ENCODE data around the gene GALNT2.

Gene GALNT2

GRCh38 chr1:230049731-230050130 lies 17.3 kb upstream of the GALNT2 start:
- intact Hi-C loops (cut with DNase I): no loop called here
- DNase-seq: no peak

DNA sequence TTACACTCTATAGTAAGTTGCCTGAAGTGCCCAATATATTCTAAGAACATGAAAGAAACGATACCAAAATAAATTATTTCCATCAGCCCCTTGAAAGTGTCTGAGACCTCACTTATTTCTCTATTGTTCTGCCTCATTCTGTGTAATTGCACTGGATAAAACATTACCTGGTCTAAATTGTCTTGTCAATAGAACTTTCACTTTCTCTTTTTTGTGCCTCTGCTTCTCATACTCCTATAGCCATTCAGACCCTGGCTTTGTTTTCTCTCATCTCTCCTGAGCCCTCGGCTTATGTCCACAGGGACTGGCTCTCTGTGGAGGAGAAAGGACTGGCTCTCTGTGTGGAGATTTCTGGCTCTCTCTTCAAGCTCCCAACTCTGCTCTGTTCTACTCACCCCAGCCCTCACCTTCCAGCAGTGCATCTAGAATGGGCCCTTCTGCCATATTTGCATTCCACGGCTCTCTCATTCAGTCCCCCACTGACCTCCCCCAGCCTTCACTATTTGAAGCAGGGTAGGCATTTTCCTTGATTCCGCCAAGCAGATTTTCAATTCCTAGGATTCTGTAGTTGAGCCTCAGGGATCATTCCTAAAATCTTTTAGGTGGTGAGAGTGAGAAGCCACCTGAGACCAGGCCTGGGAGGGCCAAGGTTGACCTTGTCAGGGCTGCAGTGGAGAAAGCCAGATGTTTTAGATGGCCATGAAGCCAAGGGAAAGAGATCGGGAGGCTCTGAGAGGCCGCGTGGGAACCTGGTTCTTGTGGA lies 15.9 kb upstream of the GALNT2 start:
- no peak for DNase-seq
- intact Hi-C loops (cut with DNase I): no loop called here

GRCh38 chr1:230052018-230052417 lies 15.0 kb upstream of the GALNT2 start:
- intact Hi-C loops (cut with DNase I): no loop called here
- no peak for DNase-seq

GRCh38 chr1:230052665-230053064 lies 14.4 kb upstream of the GALNT2 start:
- intact Hi-C loops (cut with DNase I): no loop called here
- DNase-seq: no peak

DNA sequence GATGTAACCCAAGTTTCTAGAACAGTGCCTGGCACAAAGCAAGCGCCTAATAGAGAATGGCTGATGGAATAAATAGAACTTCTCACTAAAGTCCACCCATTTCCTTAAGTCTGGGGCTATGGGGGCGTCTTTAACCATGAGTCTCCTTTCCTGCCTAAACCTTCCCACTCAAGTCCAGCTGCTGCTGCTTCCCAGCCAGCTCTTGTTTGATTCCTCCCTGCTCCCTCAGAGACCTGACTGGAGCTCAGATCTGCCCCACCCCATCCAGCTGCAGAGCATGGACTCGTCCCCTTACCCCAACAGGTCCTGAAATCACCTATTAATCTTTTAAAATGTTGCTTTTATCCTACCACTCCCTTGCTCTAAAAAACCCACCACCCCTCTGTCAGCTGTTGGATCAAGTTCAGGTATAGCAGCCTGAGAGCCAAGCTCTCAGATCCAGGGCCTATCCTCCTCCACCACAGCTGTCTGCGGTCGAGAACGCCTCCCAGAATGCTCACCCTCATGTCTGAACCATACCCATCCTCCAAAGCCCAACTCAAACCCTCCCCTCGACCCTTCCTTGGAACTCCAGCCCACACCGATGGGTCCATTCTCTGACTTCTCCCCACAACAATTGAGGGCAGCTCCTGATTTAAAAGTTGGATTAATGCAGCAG lies 12.8 kb upstream of the GALNT2 start:
- intact Hi-C loops (cut with DNase I): no loop called here
- DNase-seq: no peak

- DNase-seq: no peak
- intact Hi-C loops (cut with DNase I): no loop called here
These were observed 10.9 kb upstream of the GALNT2 start for GRCh38 chr1:230056098-230056497.

- intact Hi-C loops (cut with DNase I): no loop called here
- DNase-seq: no peak
These were observed 9.9 kb upstream of the GALNT2 start for GRCh38 chr1:230057100-230057499.

DNA sequence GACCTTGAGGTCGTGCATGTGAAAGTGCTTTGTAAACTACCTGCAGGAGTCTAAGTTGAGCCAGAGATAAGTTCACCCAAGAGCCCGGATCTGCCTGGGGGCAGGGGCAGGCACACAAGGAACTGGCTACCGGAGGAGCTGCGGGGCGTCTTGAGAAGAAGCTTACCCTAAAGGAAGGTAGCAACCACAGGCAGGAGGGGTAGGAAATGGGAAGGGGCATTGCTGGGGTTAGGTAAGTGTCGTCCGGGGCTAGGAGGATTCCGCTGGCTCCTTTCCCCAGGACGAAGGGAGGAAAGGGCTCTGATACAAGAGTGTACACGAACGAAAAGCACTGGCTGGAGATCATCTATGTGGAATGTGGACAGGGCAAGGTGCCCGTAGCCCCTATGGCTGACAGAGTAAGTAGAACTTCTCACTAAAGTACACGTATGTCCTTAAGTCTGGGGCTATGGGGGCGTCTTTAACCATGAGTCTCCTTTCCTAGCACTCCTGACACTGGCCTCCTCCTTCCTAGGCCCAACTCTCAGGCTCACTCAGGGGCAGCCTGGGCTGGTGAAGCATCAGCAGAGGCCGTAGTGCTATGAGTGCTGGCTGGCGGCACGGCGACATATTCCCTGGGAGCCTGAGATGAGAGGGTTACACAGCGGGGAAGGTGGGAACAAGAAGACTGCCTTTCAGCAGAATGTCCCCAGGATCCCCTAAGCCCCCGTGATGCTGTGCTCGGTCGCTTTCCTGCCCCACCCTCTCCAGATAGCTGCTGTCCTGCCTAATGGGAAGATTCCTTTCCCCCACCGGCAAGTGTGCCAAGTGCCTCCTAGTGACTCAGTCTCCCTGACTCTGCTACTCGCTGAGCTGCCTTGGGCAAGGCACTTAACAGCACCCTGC lies 9.1 kb upstream of the GALNT2 start:
- intact Hi-C loops (cut with DNase I): no loop called here
- no peak for DNase-seq

DNA sequence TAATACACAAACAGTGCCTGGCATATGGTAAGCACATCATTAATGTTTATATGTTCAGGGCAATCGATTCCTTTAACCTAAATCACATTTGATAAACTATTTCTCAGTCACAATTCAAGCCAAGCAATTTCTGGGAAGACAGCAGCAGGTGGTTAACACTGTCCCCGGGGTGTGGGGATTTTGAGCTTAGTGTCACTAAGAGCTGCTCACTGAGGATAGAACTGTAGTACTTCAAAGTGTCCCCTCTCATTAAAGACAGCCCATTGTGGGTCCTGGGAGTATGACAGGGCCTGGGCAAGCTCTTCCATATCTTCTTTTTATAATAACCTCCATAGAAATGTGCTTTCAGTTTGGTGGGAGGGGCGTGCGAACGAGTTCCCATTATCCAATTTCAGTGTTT lies 8.4 kb upstream of the GALNT2 start:
- DNase-seq: no peak
- intact Hi-C loops (cut with DNase I): no loop called here

DNA sequence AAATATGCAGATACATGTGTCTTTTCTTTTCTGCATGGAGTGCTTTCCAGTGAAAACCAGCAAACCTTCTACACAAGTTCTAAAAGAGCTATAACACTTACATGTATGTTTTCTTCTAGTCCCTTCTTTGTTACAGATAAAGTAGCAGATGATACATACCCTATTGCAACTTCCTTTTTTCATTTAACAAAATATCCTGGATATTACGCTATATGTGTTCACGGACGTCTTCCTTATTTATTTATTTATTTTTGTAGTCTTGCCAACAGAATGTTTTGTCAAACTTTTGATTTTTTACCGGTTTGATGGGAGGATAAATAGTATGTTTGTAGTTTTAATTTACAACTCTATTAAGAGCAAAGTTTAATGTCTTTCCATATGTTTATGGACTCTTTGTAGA lies 5.2 kb upstream of the GALNT2 start:
- intact Hi-C loops (cut with DNase I): loop anchor here (10.0 kb wide), 2 partner anchors 103 to 153 kb away; no protein-coding TSS in a partner anchor
- no peak for DNase-seq

DNA sequence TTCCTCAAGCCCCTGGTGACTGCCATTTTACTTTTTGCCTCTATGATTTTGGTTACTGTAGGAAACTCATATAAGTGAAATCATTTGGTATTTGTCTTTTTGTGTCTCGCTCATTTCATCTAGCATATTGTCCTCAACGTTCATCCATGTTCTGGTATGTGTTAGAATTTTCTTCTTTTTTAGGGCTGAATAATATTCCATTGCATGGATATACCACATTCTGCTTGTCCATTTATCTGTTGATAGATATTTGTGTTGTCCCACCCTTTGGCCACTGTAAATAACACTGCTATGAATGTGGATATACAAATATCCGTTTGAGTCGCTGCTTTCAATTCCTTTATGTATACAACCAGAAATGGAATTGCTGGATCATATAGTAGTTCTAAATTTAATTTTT lies 4.5 kb upstream of the GALNT2 start:
- DNase-seq: no peak
- intact Hi-C loops (cut with DNase I): loop anchor here (10.0 kb wide), 2 partner anchors 102 to 152 kb away; no protein-coding TSS in a partner anchor

- intact Hi-C loops (cut with DNase I): loop anchor here (10.0 kb wide), 2 partner anchors 101 to 151 kb away; no protein-coding TSS in a partner anchor
- no peak for DNase-seq
These were observed 2.8 kb upstream of the GALNT2 start for GRCh38 chr1:230064283-230064682.

GRCh38 chr1:230065161-230065560 lies 1.9 kb upstream of the GALNT2 start:
- no peak for DNase-seq
- intact Hi-C loops (cut with DNase I): loop anchor here (5.0 to 10.0 kb wide), 4 partner anchors 47 to 403 kb away; no protein-coding TSS in a partner anchor

DNA sequence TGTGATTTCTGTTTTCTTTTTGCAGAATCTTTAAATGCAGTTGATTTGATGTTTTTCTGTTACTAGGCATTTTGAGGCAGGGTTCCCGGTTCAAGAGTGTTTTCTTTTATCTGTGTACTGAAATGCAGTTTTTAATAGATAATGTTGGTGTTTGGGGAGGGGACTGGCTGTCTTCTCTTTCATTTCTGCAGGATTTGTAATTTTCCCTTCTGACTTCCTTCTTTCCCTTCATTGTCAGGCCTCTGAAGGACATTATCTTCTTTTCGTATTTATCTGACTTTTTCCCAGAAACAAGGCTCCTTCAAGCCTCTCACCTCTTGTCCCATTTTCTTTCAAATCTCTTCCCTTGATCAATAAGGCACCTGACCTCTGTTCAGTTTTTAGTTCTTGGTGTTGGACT lies 1.5 kb upstream of the GALNT2 start:
- no peak for DNase-seq
- intact Hi-C loops (cut with DNase I): loop anchor here (5.0 to 10.0 kb wide), 4 partner anchors 47 to 403 kb away; no protein-coding TSS in a partner anchor

DNA sequence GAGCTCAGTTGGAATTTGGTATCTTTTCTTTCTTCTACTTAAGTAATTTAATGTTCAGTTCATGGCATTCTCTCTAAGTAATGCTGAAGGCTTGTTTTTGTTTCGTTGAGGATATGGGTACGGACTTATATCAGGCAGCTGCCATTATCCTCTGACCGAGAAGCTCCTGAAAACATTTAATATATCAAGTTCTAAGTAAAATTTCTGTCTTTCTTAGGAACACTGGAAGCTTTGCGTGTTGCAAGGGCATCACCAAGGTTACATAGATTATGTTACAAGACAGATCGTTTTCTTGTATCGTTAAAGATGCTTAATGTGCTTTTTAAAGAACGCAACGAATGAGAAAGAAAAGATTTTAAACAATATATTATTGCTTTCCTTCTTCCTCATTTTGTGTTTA lies 1.0 kb upstream of the GALNT2 start:
- intact Hi-C loops (cut with DNase I): loop anchor here (5.0 to 10.0 kb wide), 4 partner anchors 46 to 404 kb away; no protein-coding TSS in a partner anchor
- no peak for DNase-seq

GRCh38 chr1:230067419-230067870 lies 407 bp downstream of the GALNT2 start:
- intact Hi-C loops (cut with DNase I): loop anchor here (5.0 to 10.0 kb wide), 4 partner anchors 45 to 405 kb away; no protein-coding TSS in a partner anchor

DNA sequence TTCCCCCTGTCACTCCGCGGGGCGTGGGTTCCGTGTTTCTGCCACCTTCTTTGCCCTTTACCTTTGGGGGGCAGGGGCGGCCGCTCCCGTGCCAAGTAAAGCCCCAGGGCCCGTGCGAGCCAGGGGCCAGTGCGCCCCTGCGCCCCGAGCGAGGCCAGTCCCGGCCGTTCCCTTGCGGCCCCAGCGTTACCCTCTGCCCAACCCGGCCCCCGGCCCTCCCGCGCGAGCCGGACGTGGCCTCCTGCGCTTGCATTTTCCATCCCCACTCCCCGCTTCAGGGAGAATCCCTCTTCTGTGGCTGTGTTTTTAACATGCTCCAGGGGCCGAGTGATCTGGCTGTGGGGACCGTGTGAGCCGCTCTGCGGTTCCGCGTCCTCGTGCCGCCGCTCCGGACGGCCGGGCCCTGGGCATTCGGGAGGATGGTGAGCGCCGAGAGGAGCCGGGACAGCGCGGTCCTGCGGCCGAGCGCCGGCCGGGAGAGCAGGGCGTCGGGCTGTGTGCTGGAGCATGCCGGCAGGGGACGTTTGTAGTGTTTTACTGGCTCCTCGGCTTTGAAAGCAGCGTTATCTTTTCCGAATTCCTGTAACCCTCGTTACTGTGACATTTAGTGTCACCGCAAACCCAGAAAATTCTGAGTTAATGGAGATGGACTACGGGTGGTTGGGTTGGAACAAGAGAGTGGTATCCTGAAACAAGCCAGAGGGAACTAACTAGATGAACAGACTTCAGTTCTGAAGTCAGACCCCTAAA lies 1.0 kb downstream of the GALNT2 start:
- DNase-seq: peak in 6 of 10 donors; percentile 24 to 90 (median 63)
- intact Hi-C loops (cut with DNase I): loop anchor here (5.0 to 10.0 kb wide), 4 partner anchors 44 to 406 kb away; no protein-coding TSS in a partner anchor

More at GRCh38 chr1:230067419-230067870, 407 bp downstream of the GALNT2 start:
- peak in 2 of 10 donors; percentile 78 to 89 for DNase-seq

- intact Hi-C loops (cut with DNase I): loop anchor here (5.0 to 10.0 kb wide), 4 partner anchors 44 to 406 kb away; no protein-coding TSS in a partner anchor
- no peak for DNase-seq
These were observed 1.5 kb downstream of the GALNT2 start for GRCh38 chr1:230068621-230068873.

DNA sequence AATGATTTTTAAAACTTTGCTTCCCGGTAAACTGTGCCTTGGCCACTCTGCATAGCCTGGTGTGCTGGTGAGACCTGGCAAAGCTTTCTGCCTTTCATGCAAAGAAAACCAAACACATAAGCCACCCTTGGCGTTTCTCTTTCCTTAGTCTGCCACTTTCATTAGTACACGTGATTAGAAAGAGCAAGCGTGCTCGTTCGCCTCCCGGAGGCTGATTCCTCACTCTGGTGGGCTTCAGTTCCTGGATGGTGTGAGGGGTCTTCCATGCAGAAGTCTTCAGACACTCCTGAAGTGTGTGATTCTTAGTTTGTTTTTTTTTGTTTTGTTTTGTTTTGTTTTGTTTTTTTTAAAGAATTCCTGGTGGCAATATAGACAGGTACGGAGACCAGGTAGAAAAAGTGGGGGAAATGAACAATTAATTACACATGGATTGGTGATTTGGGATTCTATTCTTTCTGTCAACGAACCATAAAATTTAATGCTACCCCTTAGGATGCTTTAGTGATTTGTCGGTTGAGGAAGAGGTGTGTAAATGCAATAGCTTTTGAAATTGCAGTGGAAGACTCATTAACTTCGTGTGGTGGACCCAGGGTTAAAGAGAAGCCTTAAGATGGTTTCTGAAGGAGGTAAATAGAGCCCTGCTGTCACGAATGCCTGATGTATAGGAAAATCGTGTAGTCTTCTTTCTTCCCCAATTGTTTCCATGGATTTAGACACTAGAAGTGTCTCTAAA lies 2.1 kb downstream of the GALNT2 start:
- DNase-seq: no peak

More for the DNA sequence above, 2.1 kb downstream of the GALNT2 start:
- intact Hi-C loops (cut with DNase I): loop anchor here (5.0 to 10.0 kb wide), 4 partner anchors 43 to 407 kb away; no protein-coding TSS in a partner anchor
